ENCODE results near the gene PPFIBP2. TPM values are rescaled to one million over a fixed set of nuclear protein-coding genes. Genes with fewer than 3 reads are reported as not detected.

Gene PPFIBP2
- total RNA-seq, 1 donor from 2014 or later, result 112 TPM

DNA sequence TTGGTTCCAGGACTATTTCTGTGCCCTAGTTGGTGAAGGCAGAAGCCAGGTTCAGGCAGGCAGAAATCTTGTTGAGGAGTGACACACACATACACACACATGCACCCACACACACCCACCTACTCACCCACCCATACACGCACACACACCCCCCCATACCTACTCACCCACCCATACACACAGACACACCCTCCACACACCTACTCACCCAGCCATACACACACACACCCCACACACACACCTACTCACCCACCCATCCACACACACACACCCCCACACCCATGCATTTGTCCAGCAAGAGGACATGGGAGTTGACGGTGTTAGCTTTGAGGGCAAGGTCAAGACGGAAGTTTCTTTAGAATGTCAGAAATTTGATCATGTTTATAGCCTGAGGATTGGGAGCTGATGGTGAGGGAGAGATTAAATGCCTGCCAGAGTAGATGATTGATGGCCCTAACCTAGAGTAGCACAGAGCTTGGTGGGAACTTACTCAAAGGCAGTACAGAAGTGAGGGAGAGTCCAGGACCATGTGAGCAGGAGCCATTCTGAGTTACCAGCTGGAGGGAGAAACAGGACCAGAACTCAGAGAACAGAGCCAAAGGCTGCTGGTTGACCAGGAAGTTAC is 90.6 kb downstream of the PPFIBP2 start:
- CTCF ChIA-PET, result no interaction called here
- TF ChIP-seq, protein P1, sequence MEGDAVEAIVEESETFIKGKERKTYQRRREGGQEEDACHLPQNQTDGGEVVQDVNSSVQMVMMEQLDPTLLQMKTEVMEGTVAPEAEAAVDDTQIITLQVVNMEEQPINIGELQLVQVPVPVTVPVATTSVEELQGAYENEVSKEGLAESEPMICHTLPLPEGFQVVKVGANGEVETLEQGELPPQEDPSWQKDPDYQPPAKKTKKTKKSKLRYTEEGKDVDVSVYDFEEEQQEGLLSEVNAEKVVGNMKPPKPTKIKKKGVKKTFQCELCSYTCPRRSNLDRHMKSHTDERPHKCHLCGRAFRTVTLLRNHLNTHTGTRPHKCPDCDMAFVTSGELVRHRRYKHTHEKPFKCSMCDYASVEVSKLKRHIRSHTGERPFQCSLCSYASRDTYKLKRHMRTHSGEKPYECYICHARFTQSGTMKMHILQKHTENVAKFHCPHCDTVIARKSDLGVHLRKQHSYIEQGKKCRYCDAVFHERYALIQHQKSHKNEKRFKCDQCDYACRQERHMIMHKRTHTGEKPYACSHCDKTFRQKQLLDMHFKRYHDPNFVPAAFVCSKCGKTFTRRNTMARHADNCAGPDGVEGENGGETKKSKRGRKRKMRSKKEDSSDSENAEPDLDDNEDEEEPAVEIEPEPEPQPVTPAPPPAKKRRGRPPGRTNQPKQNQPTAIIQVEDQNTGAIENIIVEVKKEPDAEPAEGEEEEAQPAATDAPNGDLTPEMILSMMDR (IDR thresholded peaks at IDR 0.05), result no peak
- H3K27ac Mint-ChIP-seq, result no peak overlapping the region

DNA sequence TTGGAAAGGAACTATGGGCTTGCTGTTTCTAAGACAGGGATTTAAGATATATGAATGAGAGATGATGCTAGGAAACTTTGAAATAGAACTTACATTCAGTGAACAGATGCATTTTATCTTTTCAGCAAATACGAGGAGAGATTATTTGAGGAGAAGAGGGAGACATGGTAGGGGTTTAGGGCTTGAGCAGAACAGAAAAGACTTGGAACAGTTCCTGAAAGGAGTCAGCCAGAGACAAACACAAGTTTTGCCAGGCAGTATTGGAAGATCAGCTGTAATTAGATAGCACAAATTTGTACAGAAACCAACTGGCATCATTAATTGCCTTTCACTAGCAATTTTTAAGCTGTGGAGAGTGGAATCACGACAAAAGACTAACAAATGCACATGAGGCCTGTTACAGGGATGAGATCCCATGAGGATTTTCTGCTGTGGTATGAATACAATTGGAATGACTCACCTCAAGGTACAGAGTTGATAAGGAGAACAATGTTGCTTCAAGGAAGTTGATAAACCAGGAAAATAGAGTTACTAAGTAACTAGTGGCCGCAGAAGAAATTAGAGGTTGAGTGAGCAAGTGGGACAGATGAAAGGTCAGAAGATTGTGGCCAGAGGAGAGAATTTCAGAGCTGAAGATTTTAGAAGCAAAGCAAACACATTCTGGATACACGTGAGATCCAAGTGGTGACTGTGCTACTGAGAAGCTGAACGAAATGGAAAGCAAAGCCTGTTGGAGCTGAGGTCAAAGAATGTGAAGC is 91.6 kb downstream of the PPFIBP2 start:
- POLR2A ChIA-PET, result no interaction called here
- Mint-ChIP-seq H3K27ac (no peak overlapping the region), H3K9me3 (no peaks in the 10 kb centered on the region), H3K27me3 (no peaks in the 10 kb centered on the region), H3K4me3 (no peak overlapping the region), H3K4me1 (no peaks in the 10 kb centered on the region), H3K36me3 (ENCODE audit: low read depth) (peaks cover 35% of the 10 kb centered on the region)
- DNase-seq (no peak), ATAC-seq (ENCODE audit: low read depth) (no peak)
- CTCF ChIA-PET, result no interaction called here
- TF ChIP-seq, protein P1 (IDR thresholded peaks at IDR 0.05), result no peak
- intact Hi-C loops (cut with micrococcal nuclease), result loop anchor here (5.0 kb wide), 1 partner anchor 93 kb away; the partner anchor contains the start of gene PPFIBP2

More for the DNA sequence above, 90.6 kb downstream of the PPFIBP2 start:
- Mint-ChIP-seq H3K4me3 (no peak overlapping the region), H3K27me3 (no peaks in the 10 kb centered on the region), H3K4me1 (no peaks in the 10 kb centered on the region), H3K9me3 (no peaks in the 10 kb centered on the region), H3K36me3 (ENCODE audit: low read depth) (peaks cover 32% of the 10 kb centered on the region)
- DNase-seq (no peak), ATAC-seq (ENCODE audit: low read depth) (no peak)
- intact Hi-C loops (cut with micrococcal nuclease), result no loop called here
- POLR2A ChIA-PET, result no interaction called here

DNA sequence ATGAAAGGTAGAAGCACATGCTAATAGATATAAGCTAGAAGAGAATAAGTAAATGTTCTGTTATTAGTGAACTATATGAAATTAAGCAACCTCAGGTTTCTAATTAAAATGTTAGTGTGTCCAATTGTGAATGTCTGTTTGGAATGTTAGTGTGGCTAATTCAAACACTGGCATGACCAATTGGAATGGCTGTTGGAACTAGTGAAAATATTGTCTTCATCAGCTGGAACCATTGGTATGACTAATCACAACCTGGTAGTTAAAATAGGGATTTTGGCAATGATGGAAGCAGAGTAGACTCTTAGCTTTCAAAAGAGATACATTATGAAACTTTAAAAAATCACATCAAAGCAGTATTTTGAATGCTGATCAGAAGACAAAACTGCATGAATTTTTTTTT is 92.7 kb downstream of the PPFIBP2 start:
- intact Hi-C loops (cut with micrococcal nuclease), result loop anchor here (5.0 kb wide), 1 partner anchor 94 kb away; the partner anchor contains the start of gene PPFIBP2
- Mint-ChIP-seq H3K4me3 (no peak overlapping the region), H3K27me3 (no peaks in the 10 kb centered on the region), H3K27ac (no peak overlapping the region), H3K36me3 (ENCODE audit: low read depth) (peaks cover 35% of the 10 kb centered on the region), H3K9me3 (no peaks in the 10 kb centered on the region), H3K4me1 (no peaks in the 10 kb centered on the region)
- ATAC-seq (ENCODE audit: low read depth) (no peak), DNase-seq (no peak)
- TF ChIP-seq, protein P1 (IDR thresholded peaks at IDR 0.05), result no peak
- CTCF ChIA-PET, result interaction anchor here (1.1 kb wide), 1 partner anchor 253 kb away, joined by 3 read pairs; no protein-coding TSS in a partner anchor
- POLR2A ChIA-PET, result interaction anchor here (0.7 kb wide), 1 partner anchor 93 kb away, joined by 3 read pairs; no protein-coding TSS in a partner anchor

DNA sequence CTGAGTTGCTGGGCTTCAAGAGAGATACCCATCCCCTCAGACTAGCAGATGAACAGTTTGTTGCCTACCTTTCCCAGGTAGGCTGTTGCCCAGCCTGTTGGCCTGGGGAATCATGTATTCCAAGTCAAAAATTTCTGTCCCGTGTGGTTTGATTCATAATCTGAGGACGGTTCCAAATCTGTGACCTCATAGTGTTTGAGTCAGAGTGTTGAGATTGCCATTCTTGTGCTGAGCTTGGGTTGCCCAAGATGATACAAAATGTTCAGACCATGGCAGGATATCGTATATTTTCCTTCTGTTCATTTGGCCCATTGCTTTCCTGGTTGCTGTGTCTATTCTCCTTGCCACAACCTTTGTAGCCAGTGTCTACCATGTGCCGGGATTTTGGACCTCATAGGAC is 95.2 kb downstream of the PPFIBP2 start:
- TF ChIP-seq, protein P1 (IDR thresholded peaks at IDR 0.05), result no peak
- intact Hi-C loops (cut with micrococcal nuclease), result loop anchor here (5.0 kb wide), 1 partner anchor 97 kb away; the partner anchor contains the start of gene PPFIBP2
- H3K4me1 Mint-ChIP-seq, result no peaks in the 10 kb centered on the region
- DNase-seq, result no peak
- peaks cover 52% of the 10 kb centered on the region for H3K36me3 Mint-ChIP-seq (ENCODE audit: low read depth)
- no peak for ATAC-seq (ENCODE audit: low read depth)
- H3K9me3 Mint-ChIP-seq, result no peaks in the 10 kb centered on the region
- no peak overlapping the region for H3K27ac Mint-ChIP-seq
- H3K4me3 Mint-ChIP-seq, result no peak overlapping the region
- POLR2A ChIA-PET, result no interaction called here
- H3K27me3 Mint-ChIP-seq, result no peaks in the 10 kb centered on the region
- CTCF ChIA-PET, result no interaction called here

DNA sequence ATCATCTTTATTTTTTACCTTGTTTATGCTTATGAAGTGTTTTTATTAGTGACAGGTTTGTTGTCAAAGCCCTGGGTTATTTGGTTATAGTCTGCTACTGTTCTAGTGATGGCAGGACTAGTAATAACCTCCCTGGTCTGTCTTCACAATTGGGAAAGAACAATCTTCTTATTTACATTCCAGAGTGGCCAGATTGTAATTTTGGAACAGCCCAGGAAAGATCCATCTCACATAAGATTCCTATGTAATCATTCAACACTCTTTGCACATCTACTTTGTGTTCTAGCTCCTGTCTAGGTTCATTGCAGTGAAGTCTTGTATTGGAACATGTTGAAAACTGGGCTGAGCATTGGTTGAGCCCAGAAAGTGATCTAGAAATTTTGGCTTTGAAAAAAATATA is 95.7 kb downstream of the PPFIBP2 start:
- no peak overlapping the region for H3K4me3 Mint-ChIP-seq
- ChIA-PET CTCF (no interaction called here), POLR2A (interaction anchor here (1.5 kb wide), 1 partner anchor 96 kb away, joined by 4 read pairs; the partner anchor contains the start of gene PPFIBP2)
- H3K36me3 Mint-ChIP-seq (ENCODE audit: low read depth), result peaks cover 57% of the 10 kb centered on the region
- ATAC-seq (ENCODE audit: low read depth) (no peak), DNase-seq (no peak)
- intact Hi-C loops (cut with micrococcal nuclease), result loop anchor here (5.0 kb wide), 1 partner anchor 97 kb away; the partner anchor contains the start of gene PPFIBP2
- TF ChIP-seq, protein P1 (IDR thresholded peaks at IDR 0.05), result no peak
- H3K27ac Mint-ChIP-seq, result no peak overlapping the region
- no peaks in the 10 kb centered on the region for H3K27me3 Mint-ChIP-seq
- no peaks in the 10 kb centered on the region for H3K4me1 Mint-ChIP-seq
- no peaks in the 10 kb centered on the region for H3K9me3 Mint-ChIP-seq

All from activated B cell treated with CpG ODN at 0.5 μM for 24 hours (primary cell).